GM21381 (cell line): ENCODE results near the gene JAKMIP1.
"Not testable (repeated sequence)": the region's sequence is repeated elsewhere in the genome, so short reads cannot be mapped to it uniquely, and the experiment has no call there.

Experiments
- ATAC-seq: cut with Tn5 transposase; IDR thresholded peaks from one replicate; pipeline ENCODE4 v1.9.1; 2021; ENCODE audit warnings: mild to moderate bottlenecking, moderate library complexity; ENCODE audit not compliant: unreplicated experiment

JAKMIP1 gene

GRCh38 chr4:6150046-6150735 is 50.2 kb downstream of the JAKMIP1 start:
- ATAC-seq: no peak

- no peak for ATAC-seq
Observed at GRCh38 chr4:6148506-6149205, 51.7 kb downstream of the JAKMIP1 start.

GRCh38 chr4:6147441-6147840 is 52.9 kb downstream of the JAKMIP1 start:
- no peak for ATAC-seq

- ATAC-seq: no peak
Observed at GRCh38 chr4:6143603-6144181, 56.7 kb downstream of the JAKMIP1 start.

- ATAC-seq: no peak
Observed at GRCh38 chr4:6142935-6143602, 57.3 kb downstream of the JAKMIP1 start.

GRCh38 chr4:6142511-6142910 is 57.8 kb downstream of the JAKMIP1 start:
- no peak for ATAC-seq

- ATAC-seq: no peak
Observed at GRCh38 chr4:6141554-6141953, 58.8 kb downstream of the JAKMIP1 start.

GRCh38 chr4:6141021-6141420 is 59.3 kb downstream of the JAKMIP1 start:
- not testable (repeated sequence) for ATAC-seq

GRCh38 chr4:6137747-6138135 is 62.6 kb downstream of the JAKMIP1 start:
- no peak for ATAC-seq

GRCh38 chr4:6137027-6137746 is 63.2 kb downstream of the JAKMIP1 start:
- ATAC-seq: no peak

- ATAC-seq: peak; percentile 87
Observed at GRCh38 chr4:6134612-6135220, 65.6 kb downstream of the JAKMIP1 start.

- ATAC-seq: no peak
Observed at GRCh38 chr4:6132716-6133115, 67.6 kb downstream of the JAKMIP1 start.

- ATAC-seq: no peak
Observed at GRCh38 chr4:6128221-6128850, 72.0 kb downstream of the JAKMIP1 start.

- ATAC-seq: no peak
Observed at GRCh38 chr4:6126971-6127745, 73.2 kb downstream of the JAKMIP1 start.

- no peak for ATAC-seq
Observed at GRCh38 chr4:6125103-6125651, 75.2 kb downstream of the JAKMIP1 start.

GRCh38 chr4:6124386-6125102 is 75.8 kb downstream of the JAKMIP1 start:
- ATAC-seq: no peak

- no peak for ATAC-seq
Observed at GRCh38 chr4:6123976-6124375, 76.4 kb downstream of the JAKMIP1 start.

GRCh38 chr4:6123541-6123940 is 76.8 kb downstream of the JAKMIP1 start:
- ATAC-seq: no peak
